HG03060 (cell line): Measurements from ENCODE around the gene PLPP3.

ENCODE experiments used
- ATAC-seq: cut with Tn5 transposase; IDR thresholded peaks from one replicate; pipeline ENCODE4 v1.9.1; 2021; ENCODE audit warnings: low read depth, moderate number of reproducible peaks; ENCODE audit not compliant: unreplicated experiment

PLPP3 gene

DNA sequence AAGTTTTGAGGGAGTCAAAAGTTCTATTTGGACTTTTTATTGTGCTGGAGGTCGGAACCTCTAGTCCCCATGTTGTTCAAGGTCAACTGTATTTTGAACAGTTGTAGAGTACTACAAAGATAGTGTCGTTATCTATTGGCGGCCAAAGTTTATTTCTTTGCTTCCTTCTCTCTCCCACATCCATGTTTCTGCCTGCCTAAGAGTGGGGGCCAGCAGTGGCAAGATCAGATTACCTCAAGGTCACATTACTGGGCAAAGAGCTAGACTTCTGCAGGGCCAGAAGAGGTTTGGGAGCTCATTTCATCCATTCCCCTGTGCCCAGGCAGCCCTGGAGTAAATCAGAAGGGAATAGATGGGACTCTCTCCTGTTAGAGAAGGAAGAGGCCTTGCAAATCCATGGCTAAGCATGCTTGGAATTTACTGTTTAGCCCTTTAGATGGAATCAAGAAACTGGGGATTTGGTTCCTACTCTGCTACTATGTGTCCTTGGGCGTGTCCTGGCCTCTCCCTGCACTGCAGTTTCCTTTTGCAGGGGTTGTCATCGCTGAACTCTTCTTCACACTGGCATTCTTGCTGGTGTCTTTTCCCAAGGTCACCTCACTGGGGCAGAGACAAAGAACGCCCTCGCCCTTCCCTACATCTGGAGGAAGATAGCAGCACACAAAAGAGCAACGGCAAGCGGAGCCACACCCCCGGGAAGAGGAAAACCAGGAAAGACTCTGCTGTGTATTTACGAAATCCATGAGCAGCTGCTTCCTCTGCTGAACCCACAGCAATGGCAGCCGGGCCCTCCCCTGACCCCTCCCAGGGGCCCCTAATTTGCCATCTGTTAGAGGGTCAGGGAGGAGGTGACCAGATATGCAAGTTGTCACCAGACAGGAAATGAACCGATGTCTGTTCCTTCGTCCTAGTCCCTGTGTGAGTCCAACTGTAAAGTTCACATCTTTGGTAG is 73.3 kb downstream of the PLPP3 start:
- ATAC-seq = no peak

DNA sequence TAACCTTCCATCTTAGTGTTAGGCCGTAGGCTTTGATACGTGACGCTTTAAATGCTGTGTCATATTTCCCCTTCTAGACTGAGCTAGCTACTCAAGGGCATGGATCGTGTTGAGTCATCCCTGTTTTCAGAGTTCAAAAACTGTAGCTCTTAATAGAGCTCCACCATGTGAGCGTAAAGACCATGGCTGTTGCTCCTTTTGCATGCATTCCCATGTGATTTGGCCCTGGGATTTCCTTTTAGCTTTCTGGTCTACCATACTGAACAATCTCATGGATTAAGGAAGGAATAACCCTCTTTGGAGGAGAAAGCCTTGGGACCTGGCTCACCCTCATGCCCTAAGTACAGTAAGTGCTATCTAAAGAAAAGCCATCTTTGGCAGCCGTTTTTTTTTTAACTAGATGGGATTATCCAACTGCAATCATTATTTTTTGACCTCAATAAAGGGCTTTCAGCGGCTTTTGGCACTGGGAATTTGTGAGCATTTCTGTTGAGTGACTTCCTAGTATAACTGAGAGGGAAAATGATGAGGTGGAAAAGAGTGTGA is 76.6 kb downstream of the PLPP3 start:
- ATAC-seq = no peak

- no peak for ATAC-seq
These were observed 77.5 kb downstream of the PLPP3 start for GRCh38 chr1:56501888-56502287.

DNA sequence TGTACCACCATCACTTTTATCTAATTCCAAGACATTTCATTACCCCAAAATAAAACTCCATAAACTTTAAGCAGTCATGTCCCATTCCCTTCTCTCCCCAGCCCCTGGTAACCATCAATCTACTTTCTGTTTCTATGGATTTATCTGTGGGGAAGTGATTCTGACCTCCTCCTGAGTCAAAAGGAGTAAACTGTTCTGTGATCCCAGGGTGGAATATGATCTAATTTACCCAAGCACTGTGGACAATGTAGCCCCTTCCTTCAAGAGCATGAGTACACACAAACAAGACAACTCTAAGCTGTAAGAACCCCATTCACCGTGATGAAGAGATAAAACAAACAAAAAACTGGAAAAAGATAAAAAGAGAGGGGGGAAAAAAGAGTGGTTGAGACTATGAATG is 77.9 kb downstream of the PLPP3 start:
- ATAC-seq = no peak

DNA sequence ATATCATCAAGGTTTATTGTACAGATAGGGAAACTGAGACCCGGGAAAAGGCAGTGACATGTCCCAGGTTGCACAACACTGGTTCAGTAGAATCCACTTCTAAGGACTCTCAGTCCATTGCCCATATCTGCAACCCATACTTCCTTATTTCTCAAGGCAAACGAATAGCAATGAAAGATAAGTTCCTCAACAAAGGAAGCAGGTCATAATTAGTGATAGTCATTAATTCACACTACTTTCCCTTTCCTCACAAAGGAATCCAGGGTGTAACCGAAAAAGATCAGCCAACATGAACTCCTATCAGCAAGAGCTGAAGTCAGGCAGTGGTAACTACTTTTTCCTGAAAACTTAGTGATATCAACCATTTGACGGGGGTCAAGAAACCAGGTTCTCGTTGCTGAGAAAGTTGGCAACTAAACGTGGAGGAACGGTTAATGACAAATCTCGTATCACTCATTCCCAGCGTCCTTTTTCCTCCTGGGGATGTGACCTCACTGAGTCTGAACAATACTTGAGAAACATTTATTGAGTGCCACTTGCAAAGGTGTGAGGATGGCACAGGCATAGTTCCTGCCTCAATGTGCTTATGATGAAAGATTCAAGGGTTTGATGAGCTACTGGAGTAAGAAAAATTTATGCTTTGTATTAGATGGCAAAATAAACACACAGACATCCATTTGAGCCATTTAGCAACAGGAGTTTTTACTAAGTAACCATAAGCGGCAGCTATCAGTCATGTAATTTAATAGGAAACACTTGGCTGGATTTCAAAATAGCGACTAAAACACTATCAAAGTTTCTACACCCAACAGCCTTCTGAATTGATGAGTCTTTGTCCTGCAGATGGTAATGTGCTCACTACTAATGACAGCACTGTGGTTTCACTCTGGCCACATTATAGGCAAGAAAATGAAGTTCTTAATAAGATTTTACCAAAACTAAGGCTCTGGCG is 82.3 kb downstream of the PLPP3 start:
- ATAC-seq = no peak

DNA sequence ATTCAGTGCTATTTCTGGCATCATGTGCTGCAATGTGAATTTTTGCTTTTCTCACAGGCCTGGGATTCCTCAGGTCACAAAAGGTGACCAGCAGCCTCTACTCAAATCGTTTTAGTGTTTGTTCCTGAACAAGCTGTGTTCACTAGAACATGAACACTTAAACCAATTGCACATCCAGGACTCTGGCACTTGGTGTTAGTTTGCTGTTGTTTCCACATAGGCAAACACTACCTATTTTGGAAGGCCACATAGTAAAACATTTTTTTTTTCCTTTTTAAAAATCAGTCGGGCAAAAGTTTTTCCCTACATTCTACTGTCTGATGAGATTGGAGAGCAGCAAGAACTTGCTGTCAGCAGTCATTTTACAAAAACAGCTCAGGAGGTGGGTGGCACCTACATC is 83.2 kb downstream of the PLPP3 start:
- ATAC-seq = no peak

DNA sequence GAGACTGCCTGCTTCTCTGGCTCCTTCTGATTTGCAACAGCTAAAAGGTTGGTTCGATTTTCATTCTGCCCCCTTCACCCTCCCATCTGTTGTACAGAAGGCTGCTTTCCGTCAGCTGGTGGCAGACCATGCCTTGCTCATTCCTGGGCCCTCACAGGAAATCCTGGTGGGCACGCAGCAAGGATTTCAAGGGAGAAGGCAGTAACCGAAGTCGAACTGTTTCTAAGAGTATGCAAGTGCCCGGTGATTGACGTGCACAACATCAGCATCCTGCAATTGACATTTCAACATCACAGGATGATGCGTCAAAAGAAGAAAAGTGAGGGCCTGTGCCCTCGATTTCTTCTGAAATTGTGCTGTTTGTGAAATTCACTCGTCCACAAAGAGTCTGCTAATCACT is 83.8 kb downstream of the PLPP3 start:
- no peak for ATAC-seq

- no peak for ATAC-seq
These were observed 85.1 kb downstream of the PLPP3 start for GRCh38 chr1:56494306-56494705.

- no peak for ATAC-seq
These were observed 85.5 kb downstream of the PLPP3 start for GRCh38 chr1:56493826-56494225.

- no peak for ATAC-seq
These were observed 87.9 kb downstream of the PLPP3 start for GRCh38 chr1:56491441-56491840.

GRCh38 chr1:56490619-56491018 is 88.7 kb downstream of the PLPP3 start:
- no peak for ATAC-seq

DNA sequence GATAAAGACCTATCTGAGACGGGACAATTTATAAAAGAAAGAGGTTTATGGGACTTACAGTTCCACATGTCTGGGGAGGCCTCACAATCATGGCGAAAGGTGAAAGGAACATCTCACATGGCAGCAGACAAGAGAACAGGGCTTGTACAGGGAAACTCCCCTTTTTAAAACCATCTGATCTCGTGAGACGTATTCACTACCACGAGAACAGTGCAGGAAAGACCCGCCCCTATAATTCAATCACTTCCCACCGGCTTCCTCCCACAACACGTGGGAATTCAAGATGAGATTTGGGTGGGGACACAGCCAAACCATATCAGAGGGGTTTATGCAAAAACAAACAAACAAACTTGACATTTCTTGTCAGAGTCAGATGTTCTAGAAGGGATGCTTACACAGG is 89.7 kb downstream of the PLPP3 start:
- ATAC-seq = no peak

- no peak for ATAC-seq
These were observed 94.7 kb downstream of the PLPP3 start for GRCh38 chr1:56484695-56485094.

GRCh38 chr1:56483104-56483503 is 96.3 kb downstream of the PLPP3 start:
- ATAC-seq = no peak

GRCh38 chr1:56482486-56482885 is 96.9 kb downstream of the PLPP3 start:
- no peak for ATAC-seq

DNA sequence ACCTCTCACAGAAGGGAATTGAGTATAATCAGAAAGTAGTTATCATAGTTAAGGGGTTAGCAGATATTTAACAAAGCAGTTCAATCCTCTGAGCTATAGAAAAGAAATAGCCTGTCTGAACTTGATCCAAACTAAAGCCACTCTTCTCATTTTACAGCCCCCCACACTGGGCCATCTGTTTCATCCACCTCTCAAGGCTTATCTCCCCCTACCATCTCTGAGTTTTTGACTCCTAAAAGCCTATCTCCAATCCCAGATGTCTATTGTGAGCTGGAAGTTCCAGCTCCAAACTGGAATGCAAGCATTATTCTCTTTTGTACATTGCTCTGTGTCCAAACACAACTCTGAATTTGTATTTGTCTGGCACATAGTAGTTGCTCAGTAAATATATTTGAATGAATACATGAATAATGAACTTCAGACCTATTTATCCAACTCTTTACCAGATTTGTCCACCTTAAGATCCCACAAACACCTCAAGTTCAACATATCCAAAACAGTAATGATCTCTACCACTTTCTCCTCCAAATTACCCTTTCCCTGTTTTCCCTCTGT is 98.1 kb downstream of the PLPP3 start:
- no peak for ATAC-seq

GRCh38 chr1:56478734-56479133 is 100.6 kb downstream of the PLPP3 start:
- ATAC-seq = no peak

GRCh38 chr1:56477164-56478111 is 101.9 kb downstream of the PLPP3 start:
- no peak for ATAC-seq

- ATAC-seq = no peak
These were observed 105.6 kb downstream of the PLPP3 start for GRCh38 chr1:56473582-56474270.
